Adrenal gland (tissue), 12 donors: ENCODE measurements around the gene THSD4. TPM values are rescaled to one million over a fixed set of nuclear protein-coding genes. Genes with fewer than 3 reads are reported as not detected.

Source experiments
- DNase-seq, 7 donors: peaks; one replicate each; pipeline ENCODE4 v3.0.0-alpha.2; 2019 to 2020
- H3K27ac ChIP-seq, 5 donors: fragments of 200-600 bp; sonication (generic) in 4 of 5; 1 replicate in 3 of 5; 2 replicates in 2 of 5; pipeline versions ENCODE4 v1.5.1 to v1.8.0; 2016 to 2020; ENCODE audit warnings: mild to moderate bottlenecking in 1 of 5
- H3K27me3 ChIP-seq: fragments of 200-600 bp; 2 replicates; pipeline ENCODE4 v1.8.0; 2021
- H3K36me3 ChIP-seq, 2 donors: fragments of 200-600 bp; replicated peaks in 1 of 2; 1 replicate in 1 of 2; 2 replicates in 1 of 2; pipeline versions ENCODE4 v1.5.1 to v1.8.0; 2018 to 2022
- H3K4me1 ChIP-seq, 2 donors: fragments of 200-600 bp; replicated peaks in 1 of 2; 1 replicate in 1 of 2; 2 replicates in 1 of 2; pipeline versions ENCODE4 v1.5.1 to v1.8.0; 2018 to 2021
- H3K4me3 ChIP-seq, 4 donors: fragments of 200-600 bp; sonication (generic) in 3 of 4; one replicate each; pipeline ENCODE4 v1.5.1; 2016 to 2018
- H3K9me3 ChIP-seq, 3 donors: fragments of 200-600 bp; sonication (generic) in 1 of 3; replicated peaks in 1 of 3; 1 replicate in 2 of 3; 2 replicates in 1 of 3; pipeline versions ENCODE4 v1.5.1 to v1.8.0; 2016 to 2021
- POLR2A ChIP-seq, 2 donors: fragments of 450-650 bp; IDR thresholded peaks; one replicate each; pipeline ENCODE4 v1.6.1; 2017; ENCODE audit warnings: antibody characterized with exemption in 2 of 2, mild to moderate bottlenecking in 2 of 2, moderate library complexity in 1 of 2
- WGBS, 4 donors: extraction: QIAGEN DNeasy Blood & Tissue Kit in 2 of 4; methylation state at CpG; one replicate each; pipeline versions ENCODE4 v1.1.5 to v1.1.7; 2013 to 2017; 5-methylcytosine and 5-hydroxymethylcytosine counted together
- intact Hi-C, 2 donors: fragments of 100-400 bp; cut with DNase I; formaldehyde crosslinking; loops; one replicate each; pipeline versions ENCODE4 v1.14.1 to v1.15.0; 2022 to 2023
- polyA plus RNA-seq, 3 donors: library from polyadenylated mRNA; stranded (reverse); fragments of 200-250 nt in 2 of 3; fragments of 350-450 nt in 1 of 3; fragmentation: Illumina TruSeq in 1 of 3; extraction: RNeasy Lipid Tissue Mini Kit (QIAGEN cat#74804) in 1 of 3; gene quantifications; one replicate each; pipeline ENCODE4 v1.2.3, GENCODE V29; 2013 to 2014
- total RNA-seq, 9 donors: library from RNA; depleted of rRNA in 4 of 9; stranded (reverse); fragments of >200 nt in 4 of 9; fragments of 120-200 nt in 1 of 9; fragmentation: NEBNext Ultra II Directional in 1 of 9; extraction: Animal tissue kit (Norgen Biotek cat#: 25700) in 1 of 9; gene quantifications; one replicate each; pipeline versions ENCODE4 v1.1.0 to v1.2.4, GENCODE V29; 2013 to 2023
- TF ChIP-seq, protein P1 (sequence below), 6 experiments: fragments of 450-650 bp in 4 of 6; fragments of 200-600 bp in 2 of 6; sonication (generic) in 1 of 6; IDR thresholded peaks; 1 replicate in 5 of 6; 2 replicates in 1 of 6; pipeline versions ENCODE4 v1.5.1 to v1.8.0; 2016 to 2021; ENCODE audit warnings: antibody characterized with exemption in 6 of 6, mild to moderate bottlenecking in 2 of 6, moderate library complexity in 1 of 6
- donor health status: healthy with polysubstance abuse.
- donor health status: Bipolar disorder and iron deficiency.
- donor health status: DM: yes; HTN: yes; CAD: no.
- donor health status: DM: no; HTN: no; CAD: no.
- donor health status: DM: no; HTN: no; CAD: no.
- donor health status: DM: yes; HTN: yes; CAD: no.

Gene THSD4
- total and polyA plus RNA-seq, 12 donors: 5.3 to 53.2 (median 23.2) TPM

DNA sequence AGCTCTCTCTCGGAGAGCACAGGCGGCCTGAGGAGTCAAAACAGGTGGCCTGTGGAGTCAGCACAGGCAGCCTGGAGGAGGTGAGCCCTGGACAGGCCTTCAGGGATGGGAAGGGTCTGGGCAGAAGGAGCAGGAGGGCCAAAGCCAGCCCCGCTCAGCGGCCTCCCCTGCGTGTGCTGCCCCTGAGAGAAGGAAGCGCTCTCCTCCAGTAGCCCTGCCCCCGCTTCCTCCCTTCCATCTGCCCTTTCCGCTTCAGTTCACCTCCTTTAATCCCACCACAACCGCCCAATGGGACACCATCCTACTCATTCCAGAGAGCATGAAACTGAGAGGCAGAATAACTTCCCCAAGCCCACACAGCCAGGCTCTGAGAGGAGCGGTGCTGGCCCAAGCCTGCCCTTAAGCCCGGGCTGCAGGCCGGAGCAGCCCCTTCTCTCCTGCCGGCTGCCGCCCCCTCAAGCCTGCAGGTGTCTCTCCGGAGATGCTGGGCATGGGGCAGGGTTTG is 691.9 kb downstream of the THSD4 start:
- WGBS, 4 donors: 78 to 87% (median 86%) methylated on average over 14 to 15 of the region's 15 CpGs
- intact Hi-C loops: loop anchor here (10.0 kb wide), 2 partner anchors 62 to 348 kb away; no protein-coding TSS in a partner anchor
- TF ChIP-seq POLR2A (IDR thresholded peaks at IDR 0.05): no peak
- TF ChIP-seq, protein P1, sequence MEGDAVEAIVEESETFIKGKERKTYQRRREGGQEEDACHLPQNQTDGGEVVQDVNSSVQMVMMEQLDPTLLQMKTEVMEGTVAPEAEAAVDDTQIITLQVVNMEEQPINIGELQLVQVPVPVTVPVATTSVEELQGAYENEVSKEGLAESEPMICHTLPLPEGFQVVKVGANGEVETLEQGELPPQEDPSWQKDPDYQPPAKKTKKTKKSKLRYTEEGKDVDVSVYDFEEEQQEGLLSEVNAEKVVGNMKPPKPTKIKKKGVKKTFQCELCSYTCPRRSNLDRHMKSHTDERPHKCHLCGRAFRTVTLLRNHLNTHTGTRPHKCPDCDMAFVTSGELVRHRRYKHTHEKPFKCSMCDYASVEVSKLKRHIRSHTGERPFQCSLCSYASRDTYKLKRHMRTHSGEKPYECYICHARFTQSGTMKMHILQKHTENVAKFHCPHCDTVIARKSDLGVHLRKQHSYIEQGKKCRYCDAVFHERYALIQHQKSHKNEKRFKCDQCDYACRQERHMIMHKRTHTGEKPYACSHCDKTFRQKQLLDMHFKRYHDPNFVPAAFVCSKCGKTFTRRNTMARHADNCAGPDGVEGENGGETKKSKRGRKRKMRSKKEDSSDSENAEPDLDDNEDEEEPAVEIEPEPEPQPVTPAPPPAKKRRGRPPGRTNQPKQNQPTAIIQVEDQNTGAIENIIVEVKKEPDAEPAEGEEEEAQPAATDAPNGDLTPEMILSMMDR (IDR thresholded peaks at IDR 0.05): no peak

DNA sequence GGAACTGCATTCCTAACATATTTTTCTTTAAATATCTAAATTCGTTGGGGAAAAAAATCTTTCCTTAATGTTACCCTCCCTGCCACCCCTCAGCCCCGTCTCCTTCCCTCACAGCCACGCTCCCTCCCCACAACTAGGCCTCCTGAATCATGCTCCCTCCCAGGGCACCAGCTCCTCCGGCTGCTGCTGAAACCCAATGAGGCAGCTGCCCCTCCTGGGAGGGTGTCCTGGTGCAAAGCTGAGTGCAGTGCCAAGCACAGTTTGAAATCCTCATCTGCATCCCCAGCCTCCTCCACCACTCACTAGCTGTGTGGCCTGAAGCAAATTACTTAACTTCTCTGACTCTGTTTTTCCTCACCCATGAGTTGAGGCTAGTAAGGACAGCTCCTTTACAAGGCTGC is 692.4 kb downstream of the THSD4 start:
- no peaks in the 10 kb centered on the region for H3K36me3 ChIP-seq
- H3K27me3 ChIP-seq: no peaks in the 10 kb centered on the region
- no peak overlapping the region for H3K4me3 ChIP-seq
- H3K9me3 ChIP-seq: no peaks in the 10 kb centered on the region
- DNase-seq: no peak
- intact Hi-C loops: loop anchor here (10.0 kb wide), 2 partner anchors 63 to 347 kb away; no protein-coding TSS in a partner anchor
- 54 to 72% (median 61%) methylated on average over 4 of the region's 4 CpGs for WGBS, 4 donors
- H3K4me1 ChIP-seq: peaks cover 0 to 8% of the 10 kb centered on the region in 2 donors
- no peak overlapping the region for H3K27ac ChIP-seq
- TF ChIP-seq, protein P1 (IDR thresholded peaks at IDR 0.05): no peak
- no peak for TF ChIP-seq POLR2A (IDR thresholded peaks at IDR 0.05)

More for the DNA sequence above, 691.9 kb downstream of the THSD4 start:
- Histone ChIP-seq H3K36me3 (no peaks in the 10 kb centered on the region), H3K4me1 (peaks cover 0 to 8% of the 10 kb centered on the region in 2 donors), H3K9me3 (no peaks in the 10 kb centered on the region), H3K27me3 (no peaks in the 10 kb centered on the region), H3K27ac (no peak overlapping the region), H3K4me3 (no peak overlapping the region)
- DNase-seq: no peak

DNA sequence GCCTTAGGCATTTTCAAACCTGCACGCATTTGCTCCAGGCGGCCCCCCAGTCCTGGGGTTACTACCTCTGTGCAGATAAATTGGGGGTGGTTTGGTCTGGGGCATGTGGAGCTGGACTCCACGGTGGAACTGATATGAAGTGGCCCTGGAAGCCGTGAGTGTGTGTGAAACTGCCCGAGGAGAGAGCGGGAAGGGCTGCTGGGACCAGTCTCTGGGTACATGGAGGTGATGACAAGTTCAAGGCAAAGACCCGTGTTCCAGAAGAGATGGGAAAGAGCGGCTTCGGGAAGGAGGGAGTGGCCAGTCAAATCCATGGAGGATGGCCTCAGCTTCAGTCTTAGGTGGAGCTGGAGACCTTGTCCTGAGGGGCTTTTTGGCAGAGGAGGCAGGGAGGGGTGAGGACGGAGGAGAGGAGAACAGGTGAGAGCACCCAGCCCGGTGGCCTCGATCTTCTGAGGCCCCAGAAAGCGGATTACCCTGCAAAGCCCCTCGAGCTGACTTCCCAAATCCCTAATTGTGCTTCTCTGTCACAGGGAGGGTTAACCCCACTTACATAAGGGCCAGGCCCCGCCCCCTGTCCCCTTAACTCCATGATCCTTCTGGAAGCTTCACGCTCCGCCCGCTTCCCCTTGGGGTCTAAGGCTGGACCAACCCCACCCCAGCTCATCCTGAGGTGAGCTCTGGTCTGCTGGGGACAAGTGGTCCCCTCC is 693.2 kb downstream of the THSD4 start:
- Histone ChIP-seq H3K36me3 (no peaks in the 10 kb centered on the region), H3K4me1 (peaks cover 0 to 8% of the 10 kb centered on the region in 2 donors), H3K9me3 (no peaks in the 10 kb centered on the region), H3K27me3 (no peaks in the 10 kb centered on the region), H3K4me3 (no peak overlapping the region), H3K27ac (no peak overlapping the region)
- intact Hi-C loops: loop anchor here (10.0 kb wide), 2 partner anchors 64 to 346 kb away; no protein-coding TSS in a partner anchor
- no peak for TF ChIP-seq POLR2A (IDR thresholded peaks at IDR 0.05)
- TF ChIP-seq, protein P1 (IDR thresholded peaks at IDR 0.05): no peak
- 75 to 79% (median 76%) methylated on average over 17 to 18 of the region's 18 CpGs for WGBS, 4 donors
- no peak for DNase-seq

DNA sequence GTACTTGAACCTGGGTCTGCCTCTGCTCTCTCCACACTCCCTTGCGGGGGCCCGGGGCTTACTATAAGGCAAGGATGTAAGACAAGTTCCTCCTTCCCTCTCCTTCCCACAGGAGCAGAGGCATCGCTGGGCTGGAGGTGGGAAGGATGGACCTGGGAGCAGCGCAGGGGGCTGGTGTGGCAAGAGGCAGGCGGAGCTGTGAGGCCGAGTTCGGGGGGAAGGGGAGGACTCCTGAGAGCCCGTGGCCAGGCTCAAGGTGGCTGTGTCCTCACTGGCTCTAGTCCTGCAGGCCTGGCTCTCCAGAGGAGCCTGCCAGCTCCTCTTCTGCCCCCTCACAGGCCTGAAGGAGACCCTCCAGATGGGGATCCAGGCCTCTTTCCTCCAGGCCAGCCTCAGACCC is 694.1 kb downstream of the THSD4 start:
- intact Hi-C loops: loop anchor here (10.0 kb wide), 2 partner anchors 65 to 345 kb away; no protein-coding TSS in a partner anchor
- no peaks in the 10 kb centered on the region for H3K27me3 ChIP-seq
- no peak for DNase-seq
- no peak overlapping the region for H3K4me3 ChIP-seq
- peaks cover 0 to 8% of the 10 kb centered on the region in 2 donors for H3K4me1 ChIP-seq
- H3K9me3 ChIP-seq: no peaks in the 10 kb centered on the region
- H3K27ac ChIP-seq: no peak overlapping the region
- 77 to 98% (median 87%) methylated on average over 8 of the region's 8 CpGs for WGBS, 4 donors
- TF ChIP-seq, protein P1 (IDR thresholded peaks at IDR 0.05): no peak
- no peak for TF ChIP-seq POLR2A (IDR thresholded peaks at IDR 0.05)
- no peaks in the 10 kb centered on the region for H3K36me3 ChIP-seq
